ENCODE data around the gene EN2. TPM values are rescaled to one million over a fixed set of nuclear protein-coding genes. Genes with fewer than 3 reads are reported as not detected.

EN2 gene
- total RNA-seq, 1 experiment from 2014 or later: 2.2 TPM

DNA sequence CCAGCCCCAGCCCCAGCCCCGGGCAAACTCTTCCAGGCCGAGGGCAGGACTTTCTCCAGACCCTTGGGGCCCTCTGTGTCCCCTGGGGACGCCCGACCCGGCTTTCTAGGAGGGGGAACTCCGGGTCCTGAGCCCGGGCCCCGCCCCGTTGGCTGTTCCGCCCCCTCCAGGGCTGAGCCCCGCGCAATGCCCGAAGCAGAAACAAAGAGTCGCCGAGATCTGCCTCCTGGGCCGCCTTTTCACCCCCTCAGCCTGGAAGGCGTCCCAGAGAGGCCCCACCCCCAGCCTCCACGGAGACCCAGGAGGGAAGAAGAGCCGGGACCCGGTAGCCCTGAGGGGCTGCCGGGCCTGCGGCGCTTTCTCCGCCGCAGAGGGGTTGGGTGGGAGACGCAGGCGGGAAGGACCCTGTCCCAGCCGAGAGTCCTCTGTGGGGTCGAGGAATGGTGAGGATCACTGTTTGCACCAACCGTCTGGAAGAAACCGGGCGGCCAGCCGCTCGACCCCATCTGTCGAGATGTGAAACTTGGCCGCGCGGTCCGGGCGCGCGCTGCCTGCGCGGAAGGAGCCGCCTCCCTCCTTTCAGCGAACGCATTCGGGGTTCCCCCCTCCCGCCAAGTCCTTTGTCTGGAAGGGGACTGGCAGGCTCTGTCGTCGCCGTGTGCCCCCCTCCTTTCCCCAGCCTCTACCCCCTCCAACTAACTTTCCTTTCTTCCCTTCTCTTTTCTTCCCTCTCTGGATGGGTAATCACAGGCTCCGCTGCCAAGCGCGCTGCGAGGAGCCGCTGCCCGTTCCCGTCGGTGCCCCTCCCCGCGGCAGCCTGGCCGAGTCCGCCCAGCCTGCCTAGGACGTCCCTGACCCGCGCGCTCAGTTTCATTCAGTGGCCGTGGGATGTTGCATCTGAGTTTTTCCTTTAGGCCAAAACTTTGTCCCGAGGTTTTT is 10.2 kb downstream of the EN2 start:
- in situ Hi-C loops (cut with HindIII; ENCODE audit: low pct_unique_long_range_greater_than_20kb, low sequenced_read_pairs): no loop called here
- peak; percentile 16 for DNase-seq (ENCODE audit: low read depth, low spot score)

DNA sequence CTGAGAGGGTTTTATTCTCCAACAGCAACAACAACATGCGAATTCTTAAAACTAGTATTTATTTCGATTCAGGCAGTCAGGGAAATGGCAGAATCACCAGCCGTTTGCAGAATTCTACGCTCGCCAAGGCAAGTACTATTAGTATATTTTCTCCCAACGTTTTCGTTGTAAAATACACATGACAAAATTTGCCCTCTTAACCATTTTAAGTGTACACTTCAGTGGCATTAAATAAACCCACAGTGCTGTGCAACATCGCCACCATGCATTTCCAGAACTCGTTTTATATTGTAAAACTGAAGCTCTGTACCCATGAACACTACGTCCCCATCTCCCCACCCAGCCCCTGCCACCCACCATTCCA is 10.8 kb downstream of the EN2 start:
- DNase-seq (ENCODE audit: low read depth, low spot score): no peak
- in situ Hi-C loops (cut with HindIII; ENCODE audit: low pct_unique_long_range_greater_than_20kb, low sequenced_read_pairs): no loop called here

DNA sequence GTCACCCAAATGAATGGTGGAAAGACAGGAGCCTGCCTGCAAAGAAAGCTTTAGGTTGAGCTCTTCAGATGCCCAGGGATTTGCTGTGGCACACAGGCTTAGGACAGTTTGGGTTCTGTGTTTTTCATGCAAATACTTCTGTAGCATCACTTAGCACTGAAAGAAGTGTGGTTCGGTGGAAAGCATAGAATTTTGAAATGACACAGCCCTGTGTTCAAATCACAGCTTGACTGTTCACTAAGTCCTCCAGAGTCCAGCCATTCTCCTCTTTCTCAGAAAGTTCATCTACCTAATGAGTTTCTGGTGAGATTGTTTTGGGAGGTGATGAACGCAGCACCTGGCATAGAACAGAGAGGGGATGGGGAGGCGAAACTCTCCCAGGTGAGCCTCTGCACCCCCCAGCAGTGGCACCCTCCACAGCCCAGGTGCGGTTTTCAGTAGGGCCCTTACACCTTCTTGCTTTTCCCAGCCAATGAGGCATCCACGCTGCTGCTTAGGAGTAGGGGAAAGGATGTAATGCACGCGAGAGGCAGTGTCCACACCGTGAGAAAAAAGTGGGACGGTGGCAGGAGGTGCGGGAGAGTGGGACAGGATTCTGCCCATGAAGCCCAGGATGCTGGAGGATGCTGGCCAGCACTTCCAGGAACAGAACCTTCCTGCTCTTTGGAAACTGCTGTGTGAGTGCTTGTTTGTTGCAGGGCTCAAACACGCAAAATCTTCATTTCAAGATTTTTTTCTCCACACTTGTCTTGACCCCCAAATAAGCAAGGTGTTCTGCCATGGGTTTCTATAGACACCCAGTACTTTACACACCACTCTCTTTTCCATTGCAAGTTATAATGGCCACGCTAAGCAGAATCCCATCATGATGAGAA is 11.6 kb downstream of the EN2 start:
- no peak for DNase-seq (ENCODE audit: low read depth, low spot score)
- in situ Hi-C loops (cut with HindIII; ENCODE audit: low pct_unique_long_range_greater_than_20kb, low sequenced_read_pairs): no loop called here

DNA sequence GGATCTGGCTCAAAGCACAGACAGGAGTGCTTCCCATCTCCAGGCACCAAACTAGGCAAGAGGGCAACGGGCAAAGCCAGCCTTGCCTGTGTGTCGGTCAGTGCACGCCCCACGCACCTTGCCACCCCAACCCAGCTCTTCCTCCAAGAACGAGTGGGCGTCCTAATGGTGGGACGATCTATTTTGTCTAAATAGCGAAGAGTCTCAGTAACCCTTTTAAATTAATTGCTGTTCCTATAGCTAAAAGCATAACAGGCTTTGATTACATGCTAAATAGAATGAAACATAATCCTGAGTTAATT is 12.2 kb downstream of the EN2 start:
- in situ Hi-C loops (cut with HindIII; ENCODE audit: low pct_unique_long_range_greater_than_20kb, low sequenced_read_pairs): no loop called here
- DNase-seq (ENCODE audit: low read depth, low spot score): no peak

DNA sequence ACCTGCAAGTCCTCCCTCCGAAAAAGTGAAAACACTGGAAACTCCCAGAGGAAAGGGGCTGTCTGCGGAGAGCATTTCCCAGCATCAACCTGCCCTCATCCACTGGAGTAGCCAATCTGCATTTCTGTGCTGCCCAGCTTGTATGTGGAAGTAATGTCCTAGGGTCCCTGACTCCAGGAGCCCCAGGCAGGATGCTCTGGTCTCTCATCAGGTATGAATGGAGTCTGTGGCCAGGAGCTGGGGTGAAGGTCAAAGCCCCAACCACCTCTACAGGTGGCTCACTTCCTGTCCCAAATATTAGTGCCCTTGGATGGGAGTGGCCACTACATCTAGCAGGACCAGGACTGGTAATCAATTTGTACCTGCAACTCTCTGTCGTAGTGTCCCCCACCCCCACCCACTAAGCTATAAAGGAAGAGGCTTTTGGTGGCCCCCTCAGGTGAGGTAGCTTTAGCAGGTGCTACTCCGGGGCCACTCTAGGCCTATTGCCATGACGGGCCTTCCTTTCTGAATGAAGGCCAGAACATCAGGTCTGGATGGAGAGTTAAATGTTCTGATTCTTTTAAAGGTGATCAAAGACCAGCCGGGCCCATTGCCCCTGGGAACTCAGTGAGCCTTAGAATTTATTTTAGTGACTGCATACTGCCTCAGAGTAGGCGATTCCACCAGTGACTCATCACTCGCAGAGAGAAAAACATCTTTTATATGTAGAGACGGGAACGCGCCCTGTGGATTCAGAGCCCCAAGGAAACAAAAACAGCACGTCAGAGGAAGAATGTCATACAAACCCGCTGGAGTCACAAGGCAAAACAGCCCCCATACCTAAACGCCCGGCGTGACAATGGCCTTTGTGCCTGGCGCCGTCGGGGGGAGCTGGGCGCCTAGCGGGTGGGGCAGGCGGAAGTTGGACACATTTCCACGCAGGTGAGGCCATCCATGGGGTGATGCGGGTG is 13.0 kb downstream of the EN2 start:
- in situ Hi-C loops (cut with HindIII; ENCODE audit: low pct_unique_long_range_greater_than_20kb, low sequenced_read_pairs): no loop called here
- peak; percentile 33 for DNase-seq (ENCODE audit: low read depth, low spot score)

DNA sequence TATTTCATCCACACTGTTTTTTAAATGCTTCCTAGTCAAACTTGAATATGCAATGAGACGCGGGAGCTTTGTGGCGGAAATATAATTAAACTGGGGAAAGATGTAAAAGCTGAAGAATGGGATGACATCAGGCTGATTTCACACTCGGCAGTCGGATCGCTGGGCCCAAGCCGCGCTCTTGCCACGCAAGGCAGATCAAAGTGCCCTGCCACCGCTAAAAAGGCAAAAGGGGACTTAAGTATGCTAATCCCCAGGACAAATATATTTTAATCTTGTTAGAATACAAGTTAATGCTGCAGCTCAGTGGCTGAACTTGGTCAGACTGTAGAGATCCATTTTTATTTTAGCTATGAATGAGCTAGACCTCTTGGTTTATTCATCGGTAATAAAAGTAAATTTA is 13.8 kb downstream of the EN2 start:
- in situ Hi-C loops (cut with HindIII; ENCODE audit: low pct_unique_long_range_greater_than_20kb, low sequenced_read_pairs): no loop called here
- DNase-seq (ENCODE audit: low read depth, low spot score): no peak

DNA sequence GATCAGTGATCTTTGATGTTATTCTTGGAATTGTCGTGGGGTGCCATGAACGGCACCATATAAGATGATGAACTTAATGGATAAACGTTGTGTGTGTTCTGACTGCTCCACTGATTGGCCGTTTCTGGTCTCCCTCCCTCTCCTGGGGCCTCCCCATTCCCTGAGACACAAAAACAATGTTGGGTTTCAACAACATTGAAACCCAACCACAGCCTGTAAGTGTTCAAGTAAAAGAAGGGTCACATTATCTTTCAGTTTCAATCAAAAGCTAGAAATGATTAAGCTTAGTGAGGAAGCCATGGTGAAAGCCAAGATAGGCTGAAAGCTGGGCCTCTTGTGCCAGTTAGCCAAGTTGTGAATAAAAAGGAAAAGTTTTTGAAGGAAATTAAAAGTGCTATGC is 19.5 kb downstream of the EN2 start:
- in situ Hi-C loops (cut with HindIII; ENCODE audit: low pct_unique_long_range_greater_than_20kb, low sequenced_read_pairs): no loop called here
- DNase-seq (ENCODE audit: low read depth, low spot score): no peak

DNA sequence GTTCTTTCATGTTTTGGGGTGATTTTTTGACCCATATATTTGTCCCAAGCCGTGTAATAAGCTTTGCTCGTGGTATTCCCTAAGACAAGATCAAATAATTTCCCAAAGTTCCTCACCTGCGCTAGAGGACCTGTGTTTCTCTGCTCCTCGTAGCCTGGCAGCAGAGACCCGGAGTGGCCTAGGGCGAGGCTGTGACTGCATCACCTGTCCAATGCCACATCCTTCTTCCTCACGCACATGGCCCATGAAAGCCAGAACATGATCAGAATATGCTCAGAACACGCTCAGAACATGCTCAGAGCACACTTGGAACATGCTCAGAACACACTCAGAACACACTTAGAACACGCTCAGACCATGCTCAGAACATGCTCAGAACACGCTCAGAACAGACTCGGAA is 23.8 kb downstream of the EN2 start:
- in situ Hi-C loops (cut with HindIII; ENCODE audit: low pct_unique_long_range_greater_than_20kb, low sequenced_read_pairs): no loop called here
- DNase-seq (ENCODE audit: low read depth, low spot score): no peak

DNA sequence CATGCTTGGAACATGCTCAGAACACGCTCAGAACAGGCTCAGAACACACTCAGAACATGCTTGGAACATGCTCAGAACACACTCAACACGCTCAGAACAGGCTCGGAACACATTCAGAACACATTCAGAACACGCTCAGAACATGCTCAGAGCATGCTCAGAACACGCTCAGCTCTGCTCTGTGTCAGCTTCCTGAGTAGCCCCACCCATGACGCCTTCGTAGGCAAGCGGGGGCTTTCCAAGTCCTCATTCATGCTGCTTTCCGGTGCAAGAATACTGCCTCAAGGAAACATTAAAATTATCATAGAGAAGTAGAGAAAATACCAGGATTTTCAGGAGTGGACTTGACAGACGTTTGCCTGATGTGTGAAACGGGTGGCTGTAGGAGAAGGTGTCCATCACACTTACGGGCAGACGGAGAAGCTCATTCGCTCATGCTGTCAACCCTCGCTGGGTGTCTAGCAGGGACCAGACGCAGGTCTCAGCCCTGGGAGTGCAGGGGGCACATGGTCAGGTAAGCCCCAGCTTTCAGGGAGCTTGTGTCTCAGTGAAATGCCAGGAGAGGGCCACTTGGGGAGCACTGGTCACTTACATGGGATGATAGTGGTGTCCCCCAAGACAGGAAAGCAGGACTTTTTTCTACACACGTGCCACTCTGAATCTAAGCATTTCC is 24.7 kb downstream of the EN2 start:
- in situ Hi-C loops (cut with HindIII; ENCODE audit: low pct_unique_long_range_greater_than_20kb, low sequenced_read_pairs): no loop called here
- no peak for DNase-seq (ENCODE audit: low read depth, low spot score)

DNA sequence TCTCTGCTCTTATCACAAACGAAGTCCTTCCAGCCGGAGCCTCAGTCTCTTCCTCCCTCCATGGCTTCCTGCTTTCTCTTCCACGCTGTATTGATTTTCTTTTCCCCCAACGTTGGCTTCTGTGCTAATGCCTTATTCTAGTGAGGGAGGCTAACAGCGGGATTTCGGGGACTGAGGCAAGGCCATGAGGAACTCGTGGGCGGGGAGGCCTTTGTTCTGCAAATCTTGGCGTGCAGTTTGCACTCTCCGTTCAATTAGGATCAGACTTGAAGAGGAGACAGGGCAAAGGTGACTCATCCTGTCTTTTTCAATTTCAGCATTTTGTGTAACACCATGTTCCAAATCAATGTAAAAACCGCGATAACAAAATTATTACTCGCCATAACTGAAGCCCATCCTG is 25.3 kb downstream of the EN2 start:
- no peak for DNase-seq (ENCODE audit: low read depth, low spot score)
- in situ Hi-C loops (cut with HindIII; ENCODE audit: low pct_unique_long_range_greater_than_20kb, low sequenced_read_pairs): no loop called here

DNA sequence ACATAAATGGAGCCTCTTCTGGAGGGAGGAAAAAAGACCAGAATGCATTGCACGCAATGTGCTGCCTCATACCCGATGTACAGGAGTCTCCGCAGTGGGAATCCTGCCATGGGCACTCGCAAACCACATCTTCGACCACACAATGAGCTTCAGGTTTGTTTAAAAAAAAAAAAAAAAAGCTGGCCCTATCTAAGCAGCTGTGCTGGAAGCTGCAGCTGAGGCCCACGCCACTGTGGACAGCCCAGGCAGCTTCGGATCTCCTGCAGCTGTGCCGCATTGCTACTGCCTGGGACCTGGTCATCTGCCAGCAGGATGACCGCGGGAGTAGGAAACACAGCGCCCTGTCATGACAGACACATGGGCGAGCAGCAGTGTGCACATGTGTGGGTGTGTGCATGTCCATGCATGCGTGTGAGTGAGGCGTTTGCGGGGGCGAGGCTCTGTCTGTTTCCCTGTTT is 26.0 kb downstream of the EN2 start:
- DNase-seq (ENCODE audit: low read depth, low spot score): no peak
- in situ Hi-C loops (cut with HindIII; ENCODE audit: low pct_unique_long_range_greater_than_20kb, low sequenced_read_pairs): no loop called here

DNA sequence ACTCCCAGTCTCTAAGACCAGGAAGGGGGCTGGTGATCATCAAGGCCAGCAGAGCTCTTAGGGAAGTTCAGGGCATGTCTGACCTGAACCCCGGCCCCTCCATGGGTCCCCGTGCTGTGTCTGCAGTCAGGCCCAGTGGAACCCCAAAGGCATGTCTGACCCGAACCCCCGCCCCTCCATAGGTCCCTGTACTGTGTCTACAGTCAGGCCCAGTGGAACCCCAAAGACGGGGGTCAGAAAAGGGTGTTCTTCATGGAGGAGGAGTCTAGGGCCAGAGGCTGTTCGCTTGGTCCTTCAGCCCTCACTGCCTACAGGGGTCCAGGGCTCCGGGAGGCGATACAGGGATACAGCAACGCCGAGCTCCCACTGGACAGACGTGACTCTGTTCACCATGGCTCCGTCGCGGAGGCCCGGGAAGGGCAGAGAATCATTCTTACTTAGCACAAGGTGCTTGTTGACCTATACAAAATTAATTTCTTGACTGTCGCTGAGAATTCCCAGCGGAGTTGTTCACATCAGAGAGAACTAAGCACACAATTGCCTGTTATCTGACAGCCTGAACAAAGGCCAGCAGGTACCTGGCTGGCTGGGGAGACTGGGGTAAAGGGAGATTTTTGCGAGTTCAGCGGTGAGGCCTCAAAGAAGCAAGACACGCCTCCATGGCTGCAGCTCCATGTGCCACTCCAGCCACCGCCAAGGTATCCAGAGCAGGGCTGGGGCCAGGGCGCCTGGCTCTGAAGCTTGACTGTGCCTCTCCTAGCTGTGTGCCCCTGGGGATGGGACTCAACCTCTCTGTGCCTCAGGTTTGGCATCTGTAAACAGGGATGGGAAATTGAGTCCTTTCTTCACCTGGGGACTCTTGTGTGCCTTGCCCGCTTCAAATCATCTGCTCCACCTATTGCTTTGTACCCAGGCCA is 26.8 kb downstream of the EN2 start:
- in situ Hi-C loops (cut with HindIII; ENCODE audit: low pct_unique_long_range_greater_than_20kb, low sequenced_read_pairs): no loop called here
- DNase-seq (ENCODE audit: low read depth, low spot score): no peak

DNA sequence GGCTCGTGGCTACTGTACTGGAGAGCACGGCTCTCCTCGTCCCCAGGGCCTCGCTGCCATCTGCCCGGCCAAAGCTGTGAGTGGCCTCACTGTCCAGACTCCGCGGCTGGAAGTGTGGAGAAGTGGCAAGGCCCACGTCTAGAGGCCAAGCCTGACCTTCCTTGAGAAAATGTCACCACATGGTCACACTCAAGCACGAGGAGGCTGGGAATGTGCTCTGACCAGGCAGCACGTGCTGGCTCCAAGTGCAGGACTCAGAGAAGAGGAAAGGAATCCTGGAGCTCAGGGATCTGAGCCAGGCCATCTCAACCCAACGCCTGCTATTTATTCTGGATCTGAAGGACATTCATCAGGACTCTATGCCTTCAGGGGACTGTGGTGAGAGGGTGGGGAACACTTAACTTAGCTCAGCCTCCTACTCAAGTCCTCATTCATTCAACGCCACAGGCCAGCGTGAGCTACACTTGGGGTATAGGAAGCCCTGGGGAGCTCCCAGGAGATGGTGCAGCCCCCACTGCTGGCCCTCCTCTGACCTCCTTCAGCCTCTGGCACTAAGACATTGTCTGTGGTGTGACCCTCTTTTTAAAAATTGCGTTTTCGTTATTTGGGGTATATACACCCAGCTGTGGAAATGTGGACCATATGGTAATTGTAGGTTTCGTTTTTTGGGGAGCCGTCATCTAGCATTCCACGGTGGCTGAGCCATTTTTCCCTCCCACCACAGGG is 29.0 kb downstream of the EN2 start:
- DNase-seq (ENCODE audit: low read depth, low spot score): peak; percentile 70
- in situ Hi-C loops (cut with HindIII; ENCODE audit: low pct_unique_long_range_greater_than_20kb, low sequenced_read_pairs): no loop called here

DNA sequence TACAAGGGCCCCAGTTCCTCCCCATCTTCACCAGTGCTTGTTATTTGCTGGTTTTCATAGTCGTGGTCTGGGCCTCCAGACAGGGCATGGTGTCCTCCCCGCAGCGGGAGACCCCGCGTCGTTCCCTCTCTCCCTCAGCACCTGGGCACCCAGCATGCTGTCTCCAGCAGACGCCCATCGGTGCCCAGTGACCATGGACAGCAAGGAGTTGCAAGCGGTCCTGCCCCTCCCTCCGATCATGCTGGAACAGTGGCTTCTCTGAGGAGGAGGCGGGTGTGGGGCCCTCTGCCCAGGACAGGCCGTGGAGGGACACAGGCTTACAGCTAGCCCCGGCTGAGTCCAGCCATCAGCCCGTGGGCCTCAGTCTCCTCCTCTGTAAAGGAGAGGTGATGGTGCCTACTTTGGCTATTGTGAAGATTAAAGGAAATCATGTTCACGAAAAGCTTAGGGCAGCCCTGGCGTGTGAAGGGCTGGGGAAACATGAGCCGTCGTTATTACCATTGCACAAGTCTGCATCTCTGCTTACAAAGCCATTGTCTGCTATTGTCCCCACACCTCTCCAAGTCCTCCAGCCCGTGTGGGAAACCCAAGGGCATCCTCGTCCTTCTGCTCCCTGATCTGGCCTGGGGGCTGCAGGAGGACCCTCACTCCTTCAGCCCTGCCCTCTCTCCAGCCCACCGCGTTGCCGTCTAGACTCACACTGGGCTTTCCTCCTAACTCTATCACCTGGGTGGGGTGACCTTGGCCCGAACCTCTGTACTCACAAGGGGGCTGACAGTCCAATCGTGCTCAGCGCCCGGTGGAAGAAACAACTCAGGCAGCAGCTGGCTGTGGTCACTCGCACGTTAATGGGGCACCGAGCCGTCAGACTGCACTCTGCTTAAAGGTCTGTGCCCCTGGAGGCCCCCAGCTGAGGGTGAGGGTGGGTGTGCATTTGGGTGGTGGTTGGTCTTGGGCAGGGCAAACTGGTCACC is 29.9 kb downstream of the EN2 start:
- in situ Hi-C loops (cut with HindIII; ENCODE audit: low pct_unique_long_range_greater_than_20kb, low sequenced_read_pairs): no loop called here

More for the DNA sequence above, 29.9 kb downstream of the EN2 start:
- DNase-seq (ENCODE audit: low read depth, low spot score): no peak

Data from SK-MEL-5 (cell line).